ENCODE measurements around the gene RPP21. TPM values are rescaled to one million over a fixed set of nuclear protein-coding genes. Genes with fewer than 3 reads are reported as not detected.

Gene RPP21
- total RNA-seq, 4 donors from 2014 or later = 40.5 to 86.6 (median 80.8) TPM

GRCh38 chr6:30386166-30386565 is 41.2 kb downstream of the RPP21 start:
- no peak for DNase-seq

GRCh38 chr6:30391240-30391639 is 46.3 kb downstream of the RPP21 start:
- no peak for DNase-seq
- Histone ChIP-seq H3K27ac (no peak overlapping the region), H3K4me1 (no peaks in the 10 kb centered on the region), H3K36me3 (no peaks in the 10 kb centered on the region), H3K9me3 (no peaks in the 10 kb centered on the region), H3K4me3 (no peak overlapping the region), H3K27me3 (no peaks in the 10 kb centered on the region)
- TF ChIP-seq CTCF (IDR thresholded peaks at IDR 0.05) = no peak
- TF ChIP-seq POLR2A (IDR thresholded peaks at IDR 0.05) = no peak

More at GRCh38 chr6:30386166-30386565, 41.2 kb downstream of the RPP21 start:
- H3K9me3 ChIP-seq = no peaks in the 10 kb centered on the region
- TF ChIP-seq CTCF (IDR thresholded peaks at IDR 0.05) (no peak), POLR2A (IDR thresholded peaks at IDR 0.05) (no peak)
- H3K4me3 ChIP-seq = no peak overlapping the region
- no peaks in the 10 kb centered on the region for H3K4me1 ChIP-seq
- H3K27ac ChIP-seq = no peak overlapping the region
- H3K27me3 ChIP-seq = no peaks in the 10 kb centered on the region
- H3K36me3 ChIP-seq = no peaks in the 10 kb centered on the region

- DNase-seq = peak in 2 of 3 donors; percentile 69 to 77
These were observed 49.2 kb downstream of the RPP21 start for GRCh38 chr6:30394139-30394538.

More at GRCh38 chr6:30394139-30394538, 49.2 kb downstream of the RPP21 start:
- TF ChIP-seq CTCF (IDR thresholded peaks at IDR 0.05) = no peak
- TF ChIP-seq POLR2A (IDR thresholded peaks at IDR 0.05) = no peak
- no peak overlapping the region for H3K27ac ChIP-seq
- H3K9me3 ChIP-seq = no peaks in the 10 kb centered on the region
- H3K4me3 ChIP-seq = no peak overlapping the region
- peaks cover 0 to 4% (median 0%) of the 10 kb centered on the region in 4 donors for H3K4me1 ChIP-seq
- H3K36me3 ChIP-seq = no peaks in the 10 kb centered on the region
- no peaks in the 10 kb centered on the region for H3K27me3 ChIP-seq

Small RNA genes lying within 50 kb of the gene (small RNA-seq; reads per million reads assigned to genes)
- gene HLA-N = 0 reads per million in 2 donors

Other genes with a start within 250 kb of the RPP21 start
- 10 to 100 TPM in 3 of 4 donors, 1 to 10 TPM in 1; 9.9 to 56.9 (median 42.0) TPM for gene TRIM31, start 232.1 kb upstream of the RPP21 start, total RNA-seq
- gene TRIM40, start 209.0 kb upstream of the RPP21 start, total RNA-seq = 10 to 100 TPM in 3 of 4 donors, not detected in 1; 10.9 to 13.7 (median 12.7) TPM
- 1 to 10 TPM; 2.5 to 7.4 (median 6.3) TPM for gene TRIM10, start 183.9 kb upstream of the RPP21 start, total RNA-seq
- gene TRIM15, start 181.6 kb upstream of the RPP21 start, total RNA-seq = 100 to 1,000 TPM in 1 of 4 donors, 10 to 100 TPM in 3; 19.8 to 110 (median 81.0) TPM
- gene TRIM26, start 131.8 kb upstream of the RPP21 start, total RNA-seq = 100 to 1,000 TPM in 1 of 4 donors, 10 to 100 TPM in 3; 65.9 to 175 (median 90.5) TPM
- gene TRIM39, start 18.2 kb upstream of the RPP21 start, total RNA-seq = 10 to 100 TPM; 10.7 to 23.6 (median 16.4) TPM
- gene HLA-E, start 144.4 kb downstream of the RPP21 start, total RNA-seq = 100 to 1,000 TPM; 313 to 404 (median 383) TPM
- gene GNL1, start 211.3 kb downstream of the RPP21 start, total RNA-seq = 10 to 100 TPM; 26.6 to 40.4 (median 33.8) TPM
- gene PRR3, start 212.1 kb downstream of the RPP21 start, total RNA-seq = 1 to 10 TPM; 1.7 to 9.0 (median 4.8) TPM
- gene ABCF1, start 226.3 kb downstream of the RPP21 start, total RNA-seq = 100 to 1,000 TPM in 1 of 4 donors, 10 to 100 TPM in 3; 38.6 to 328 (median 45.2) TPM